T-helper 2 cell (primary cell): ENCODE data around the gene AVPI1.
"Not testable (repeated sequence)": the region's sequence is repeated elsewhere in the genome, so short reads cannot be mapped to it uniquely, and the experiment has no call there.

Source experiments
- DNase-seq, 5 experiments: peaks; one replicate each; pipeline versions ENCODE4 v3.0.0 to v3.0.0-alpha.2; 2012 to 2022

The AVPI1 gene

GRCh38 chr10:97640174-97640867, 46.7 kb downstream of the AVPI1 start, which contains the start of gene PI4K2A:
TSS of gene PI4K2A (plus strand) at chr10:97640671. CDS start at chr10:97640743, 72 bp downstream.
- DNase-seq: peak; percentile 93 to 99 (median 99)

- DNase-seq: not testable (repeated sequence)
Measured at GRCh38 chr10:97639090-97639489, 48.0 kb downstream of the AVPI1 start.

- no peak for DNase-seq
Measured at GRCh38 chr10:97635577-97635976, 51.5 kb downstream of the AVPI1 start.

- DNase-seq: peak in 1 of 5 experiments; percentile 36
Measured at GRCh38 chr10:97633921-97634320, 53.1 kb downstream of the AVPI1 start.

GRCh38 chr10:97632949-97633884, 53.8 kb downstream of the AVPI1 start, which contains the start of gene MORN4:
TSS of gene MORN4 (minus strand) at chr10:97633500. CDS start at chr10:97619653, 13,847 bp downstream.
- DNase-seq: peak; percentile 79 to 93 (median 84)

GRCh38 chr10:97631098-97631497, 55.9 kb downstream of the AVPI1 start:
- no peak for DNase-seq

- DNase-seq: no peak
Measured at GRCh38 chr10:97629289-97629688, 57.8 kb downstream of the AVPI1 start.

GRCh38 chr10:97628228-97628627, 58.8 kb downstream of the AVPI1 start:
- no peak for DNase-seq

- DNase-seq: no peak
Measured at GRCh38 chr10:97627731-97628130, 59.3 kb downstream of the AVPI1 start.
